Stimulated activated memory B cell treated with anti-CD40 and anti-IgM and Interleukin-4, amounts not matched to agents 10 μg/mL and 1 μg/mL and 100 μg/mL, for 72 hours (primary cell): Measurements from ENCODE around the gene PPP1R12A.
"Not testable (repeated sequence)": the region's sequence is repeated elsewhere in the genome, so short reads cannot be mapped to it uniquely, and the experiment has no call there.

ENCODE experiments used
- ATAC-seq: fragments of 150-1000 bp; cut with Tn5 transposase; 2 replicates; pipeline ENCODE4 v1.10.0; 2021
- H3K27ac Mint-ChIP-seq: one replicate; pipeline ENCODE4 v1.8.0; 2022; ENCODE audit warnings: mild to moderate bottlenecking, mixed read lengths
- H3K27me3 Mint-ChIP-seq: one replicate; pipeline ENCODE4 v1.8.0; 2022; ENCODE audit warnings: mixed read lengths
- H3K36me3 Mint-ChIP-seq: one replicate; pipeline ENCODE4 v1.8.0; 2022; ENCODE audit warnings: mixed read lengths
- H3K4me1 Mint-ChIP-seq: one replicate; pipeline ENCODE4 v1.8.0; 2022; ENCODE audit warnings: mixed read lengths
- H3K4me3 Mint-ChIP-seq: one replicate; pipeline ENCODE4 v1.8.0; 2022; ENCODE audit warnings: mild to moderate bottlenecking, moderate library complexity, mixed read lengths
- H3K9me3 Mint-ChIP-seq: one replicate; pipeline ENCODE4 v1.8.0; 2022; ENCODE audit warnings: mixed read lengths

The PPP1R12A gene

DNA sequence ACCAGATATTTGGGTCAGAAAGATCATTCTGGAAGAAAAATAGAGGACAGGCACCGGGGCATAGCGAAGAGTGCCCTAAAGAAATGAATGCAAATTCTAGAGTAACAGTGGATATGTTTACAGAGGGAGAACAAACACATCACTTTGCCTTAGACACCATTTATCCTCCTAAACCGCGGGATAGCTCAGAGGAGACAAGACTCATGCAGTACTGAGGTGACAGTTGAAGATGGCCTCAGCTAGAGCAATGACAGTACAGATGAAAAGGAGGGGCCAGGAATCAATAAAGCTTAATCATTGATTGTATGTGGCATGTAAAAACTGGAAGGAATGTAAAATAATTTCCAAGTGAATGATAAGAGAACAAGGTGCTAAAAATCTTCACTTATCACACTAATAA, 10.5 kb upstream of the PPP1R12A start:
- Mint-ChIP-seq H3K36me3 (no peaks in the 10 kb centered on the region), H3K27me3 (no peaks in the 10 kb centered on the region), H3K9me3 (no peaks in the 10 kb centered on the region), H3K27ac (no peak overlapping the region), H3K4me1 (no peaks in the 10 kb centered on the region), H3K4me3 (no peak overlapping the region)
- no peak for ATAC-seq

DNA sequence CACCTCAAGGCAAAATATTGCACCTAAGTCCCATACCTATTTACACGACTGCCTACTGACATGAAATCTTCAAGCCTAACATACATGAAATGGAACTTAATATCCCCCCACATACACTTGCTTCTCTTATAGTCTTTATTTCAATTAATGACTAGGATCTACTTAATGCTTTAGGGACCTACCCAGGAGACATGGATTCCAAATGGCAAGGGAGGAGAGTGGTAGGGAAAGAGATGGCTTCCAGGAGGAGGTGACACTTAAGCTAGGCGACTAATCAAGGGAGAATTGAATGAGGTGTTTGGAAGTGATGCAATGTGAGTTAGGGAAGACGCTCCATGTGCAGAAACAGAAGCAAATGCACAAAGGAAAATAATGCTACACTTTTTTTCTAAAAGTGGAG, 9.7 kb upstream of the PPP1R12A start:
- H3K9me3 Mint-ChIP-seq, result no peaks in the 10 kb centered on the region
- H3K4me3 Mint-ChIP-seq, result no peak overlapping the region
- H3K4me1 Mint-ChIP-seq, result no peaks in the 10 kb centered on the region
- H3K36me3 Mint-ChIP-seq, result no peaks in the 10 kb centered on the region
- H3K27me3 Mint-ChIP-seq, result no peaks in the 10 kb centered on the region
- H3K27ac Mint-ChIP-seq, result no peak overlapping the region
- no peak for ATAC-seq

DNA sequence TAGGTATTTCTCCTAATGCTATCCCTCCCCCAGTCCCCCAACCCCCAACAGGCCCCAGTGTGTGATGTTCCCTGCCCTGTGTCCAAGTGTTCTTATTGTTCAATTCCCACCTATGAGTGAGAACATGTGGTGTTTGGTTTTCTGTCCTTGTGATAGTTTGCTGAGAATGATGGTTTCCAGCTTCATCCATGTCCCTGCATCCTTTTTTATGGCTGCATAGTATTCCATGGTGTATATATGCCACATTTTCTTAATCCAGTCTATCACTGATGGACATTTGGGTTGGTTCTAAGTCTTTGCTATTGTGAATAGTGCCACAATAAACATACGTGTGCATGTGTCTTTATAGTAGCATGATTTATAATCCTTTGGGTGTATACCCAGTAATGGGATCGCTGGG, 7.9 kb upstream of the PPP1R12A start:
- not testable (repeated sequence) for H3K27me3 Mint-ChIP-seq, H3K4me3 Mint-ChIP-seq, ATAC-seq

DNA sequence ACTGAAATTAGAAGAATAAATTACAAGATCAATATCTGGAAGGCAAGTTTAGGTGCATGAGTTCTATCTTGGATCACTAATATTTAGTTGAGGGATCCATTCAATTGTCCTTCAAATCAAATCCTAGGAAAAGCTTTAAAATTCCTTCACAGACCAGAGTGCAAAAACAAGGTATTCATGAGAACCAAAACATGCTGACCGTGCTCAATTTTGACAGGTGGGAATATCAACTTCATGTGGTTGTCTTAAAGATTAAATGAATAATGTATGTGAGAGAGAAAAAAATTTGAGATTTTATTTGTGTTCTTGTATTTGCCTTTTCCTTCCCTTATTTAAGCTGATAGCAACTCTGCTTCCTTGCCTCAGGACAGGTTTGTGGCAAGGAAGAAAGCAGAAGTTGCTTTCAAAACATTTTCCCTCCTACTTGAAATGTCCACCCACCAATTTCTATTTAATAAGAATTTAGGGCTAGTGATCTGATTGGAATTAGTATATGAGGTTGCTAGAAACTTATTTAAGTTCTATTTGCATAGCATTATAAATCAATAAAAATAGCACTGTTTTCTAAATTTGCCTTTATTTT, 4.9 kb upstream of the PPP1R12A start:
- Mint-ChIP-seq H3K4me1 (peaks cover 8% of the 10 kb centered on the region), H3K4me3 (no peak overlapping the region), H3K36me3 (no peaks in the 10 kb centered on the region), H3K27me3 (no peaks in the 10 kb centered on the region), H3K27ac (no peak overlapping the region), H3K9me3 (no peaks in the 10 kb centered on the region)
- ATAC-seq, result no peak

More for the DNA sequence above, 7.9 kb upstream of the PPP1R12A start:
- not testable (repeated sequence) for H3K36me3 Mint-ChIP-seq, H3K27ac Mint-ChIP-seq, H3K9me3 Mint-ChIP-seq, H3K4me1 Mint-ChIP-seq

DNA sequence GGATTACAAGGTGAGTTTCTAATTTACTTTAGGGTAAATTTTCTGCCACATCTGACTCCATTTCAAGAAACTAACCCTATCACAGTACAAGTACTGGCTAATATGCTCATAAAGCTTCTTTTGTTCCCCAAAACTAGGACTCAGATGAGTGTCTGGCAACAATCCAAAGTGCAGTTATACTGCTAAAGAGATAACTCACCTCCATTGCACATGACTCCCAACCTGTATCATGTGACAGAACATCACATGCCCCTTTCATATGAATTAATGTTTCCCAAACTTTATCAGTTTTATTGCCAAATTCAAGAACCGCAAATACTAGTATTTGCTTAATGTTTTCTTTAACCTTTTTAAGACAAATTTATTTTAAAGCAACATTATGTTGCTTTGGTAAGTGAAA, 3.9 kb upstream of the PPP1R12A start:
- Mint-ChIP-seq H3K27me3 (no peaks in the 10 kb centered on the region), H3K4me1 (peaks cover 10% of the 10 kb centered on the region), H3K36me3 (no peaks in the 10 kb centered on the region), H3K27ac (no peak overlapping the region), H3K4me3 (no peak overlapping the region), H3K9me3 (no peaks in the 10 kb centered on the region)
- ATAC-seq, result no peak

DNA sequence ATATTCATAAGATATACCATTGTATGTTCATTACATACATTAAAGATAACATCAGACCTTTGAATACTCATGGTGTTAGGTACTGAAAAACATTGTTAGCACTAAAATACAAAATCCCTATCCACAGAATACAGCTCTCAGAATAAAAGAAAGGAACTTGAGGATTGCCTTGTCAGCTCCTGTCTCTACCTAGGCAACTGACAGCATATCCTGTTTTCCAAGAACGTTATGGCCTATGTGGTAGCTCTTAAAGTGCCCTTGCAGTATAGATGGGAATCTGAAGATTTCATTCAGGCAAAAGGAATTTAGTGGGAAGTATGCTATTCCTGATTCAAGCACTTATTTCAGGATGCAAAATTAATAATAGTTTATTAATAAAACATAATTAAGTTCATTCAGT, 1.8 kb upstream of the PPP1R12A start:
- Mint-ChIP-seq H3K36me3 (no peaks in the 10 kb centered on the region), H3K4me3 (no peak overlapping the region), H3K27ac (no peak overlapping the region), H3K27me3 (no peaks in the 10 kb centered on the region), H3K9me3 (no peaks in the 10 kb centered on the region), H3K4me1 (peaks cover 30% of the 10 kb centered on the region)
- no peak for ATAC-seq

DNA sequence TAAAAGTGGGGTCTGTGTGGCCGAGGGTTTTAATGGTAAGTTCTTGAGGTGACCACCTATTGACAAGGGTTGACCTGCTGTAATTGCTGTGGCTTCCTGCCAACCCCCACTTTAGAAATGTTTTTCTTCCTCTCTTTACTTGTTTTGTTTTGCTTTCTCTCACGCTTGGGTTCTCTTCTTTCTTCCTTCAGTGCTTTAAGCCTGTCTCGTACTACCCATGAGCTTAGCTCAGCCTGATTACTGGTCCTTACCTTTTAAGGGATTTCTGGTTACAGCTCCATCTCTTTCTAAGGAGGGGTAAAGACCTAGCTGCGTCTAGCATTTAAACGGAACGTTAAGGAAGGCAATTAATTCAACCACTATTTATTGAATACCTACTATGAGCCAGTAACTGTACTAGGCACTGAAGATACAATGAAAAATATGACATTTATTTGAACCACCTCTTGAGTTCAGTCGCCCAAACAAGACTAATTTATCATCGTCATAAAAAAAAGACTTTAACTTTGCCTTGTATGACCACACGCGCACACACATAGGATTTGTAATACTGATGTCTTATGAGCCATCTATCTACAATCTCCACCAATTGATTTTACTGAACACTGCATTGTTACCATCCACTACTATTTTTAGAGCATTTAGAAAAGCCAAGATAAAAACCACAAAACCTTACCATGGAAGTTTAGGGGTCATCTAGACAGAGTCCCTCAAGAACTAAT, 888 bp upstream of the PPP1R12A start:
- Mint-ChIP-seq H3K27ac (peak overlapping the region; percentile 95), H3K4me3 (peak overlapping the region; percentile 94), H3K27me3 (no peaks in the 10 kb centered on the region), H3K36me3 (no peaks in the 10 kb centered on the region), H3K9me3 (no peaks in the 10 kb centered on the region), H3K4me1 (peaks cover 30% of the 10 kb centered on the region)
- ATAC-seq, result peak; percentile 18

DNA sequence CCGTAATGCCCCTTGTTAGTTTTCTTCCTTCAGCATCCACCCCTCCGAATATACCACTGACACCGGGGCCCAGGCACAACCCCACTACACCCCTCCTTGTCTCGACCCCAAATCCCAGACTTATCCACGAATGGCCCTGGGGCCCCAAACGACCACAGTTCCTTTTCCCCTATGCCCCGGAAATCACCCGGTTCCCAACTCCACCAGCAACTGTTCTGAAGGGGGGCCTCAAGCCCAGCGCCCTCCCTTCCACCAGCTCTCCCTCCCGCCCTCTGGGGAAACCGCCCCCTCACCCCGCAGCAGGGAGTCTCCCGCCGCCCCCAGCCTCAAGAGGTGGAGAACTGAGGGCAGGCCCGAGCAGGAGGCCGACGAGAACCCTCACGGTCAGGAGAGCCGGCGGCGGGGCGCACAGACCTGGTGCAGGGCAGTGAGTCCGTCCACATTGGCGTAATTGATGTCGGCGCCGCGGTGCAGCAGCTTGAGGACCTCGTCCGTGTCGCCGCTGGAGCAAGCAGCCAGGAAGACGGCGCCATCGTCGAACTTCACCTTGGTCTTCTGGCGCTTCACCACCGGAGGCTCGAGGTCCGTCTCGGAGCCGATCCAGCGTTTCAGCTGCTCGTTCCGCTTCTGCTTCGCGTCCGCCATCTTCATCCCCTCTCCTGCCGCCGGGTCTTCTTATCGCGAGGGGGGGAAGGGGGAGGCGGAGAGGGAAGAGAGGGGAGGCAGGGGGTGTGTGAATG, 446 bp downstream of the PPP1R12A start:
- Mint-ChIP-seq H3K27me3 (no peaks in the 10 kb centered on the region), H3K36me3 (peaks cover 7% of the 10 kb centered on the region), H3K4me3 (peak overlapping the region; percentile 94), H3K9me3 (no peaks in the 10 kb centered on the region), H3K4me1 (peaks cover 41% of the 10 kb centered on the region), H3K27ac (peak overlapping the region; percentile 95)
- peak; percentile 53 for ATAC-seq

DNA sequence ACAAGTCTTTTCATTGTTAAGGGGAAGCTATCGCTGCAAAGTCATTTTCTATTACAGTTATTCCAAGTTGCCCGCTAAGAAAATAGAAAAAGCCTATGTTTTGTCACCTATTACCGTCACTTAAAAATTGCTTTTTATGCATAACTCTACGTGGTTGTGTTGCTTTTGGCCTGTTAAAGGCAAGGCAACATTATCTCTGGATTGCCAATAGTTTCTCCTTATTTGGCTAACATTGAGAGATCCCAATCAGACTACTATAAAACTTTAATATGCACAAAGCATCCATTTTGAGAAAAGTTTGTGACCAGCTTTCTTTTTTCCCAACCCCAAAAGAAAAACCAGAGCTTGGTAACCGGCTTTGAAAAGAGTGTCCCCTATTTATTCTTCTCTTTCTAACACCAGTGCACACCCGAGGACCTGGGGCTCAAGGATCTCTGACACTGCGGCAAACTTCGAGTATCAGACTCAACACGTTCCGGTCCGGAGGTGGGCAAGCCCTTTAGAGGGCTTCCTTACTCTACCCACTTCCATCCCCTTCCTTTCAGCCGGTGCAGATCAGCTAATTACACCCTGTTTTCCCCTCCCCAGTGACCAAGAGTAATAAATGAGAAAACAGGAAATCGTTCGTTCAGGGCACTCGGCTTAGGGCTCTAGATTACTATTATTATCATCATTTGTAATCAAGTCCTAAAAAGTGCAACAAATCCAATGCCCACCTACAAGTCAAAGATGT, 1.2 kb downstream of the PPP1R12A start:
- Mint-ChIP-seq H3K27me3 (no peaks in the 10 kb centered on the region), H3K4me3 (peak overlapping the region; percentile 94), H3K9me3 (no peaks in the 10 kb centered on the region), H3K27ac (peak overlapping the region; percentile 95), H3K36me3 (peaks cover 7% of the 10 kb centered on the region), H3K4me1 (peaks cover 42% of the 10 kb centered on the region)
- no peak for ATAC-seq

DNA sequence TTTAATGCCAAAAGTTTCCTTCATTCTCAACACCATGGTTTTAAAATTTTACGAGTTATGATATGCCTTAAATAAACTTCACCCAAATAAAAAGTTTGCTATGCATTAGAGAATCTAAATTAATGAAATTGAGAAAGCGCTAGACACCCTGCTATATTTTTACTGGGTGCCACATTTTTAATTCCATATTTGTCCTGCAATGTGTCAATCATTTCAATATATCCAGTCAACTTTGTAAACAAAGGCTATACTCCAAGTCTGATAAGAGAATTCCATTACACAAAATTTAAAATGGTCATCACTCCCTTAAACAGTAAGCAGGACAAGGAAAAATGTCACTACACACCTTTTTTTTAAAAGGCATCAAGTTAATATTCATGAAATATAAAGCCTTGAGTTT, 1.9 kb downstream of the PPP1R12A start:
- H3K9me3 Mint-ChIP-seq, result no peaks in the 10 kb centered on the region
- H3K27me3 Mint-ChIP-seq, result no peaks in the 10 kb centered on the region
- no peak overlapping the region for H3K27ac Mint-ChIP-seq
- peaks cover 48% of the 10 kb centered on the region for H3K4me1 Mint-ChIP-seq
- H3K36me3 Mint-ChIP-seq, result peaks cover 7% of the 10 kb centered on the region
- no peak for ATAC-seq
- H3K4me3 Mint-ChIP-seq, result peak overlapping the region; percentile 94

DNA sequence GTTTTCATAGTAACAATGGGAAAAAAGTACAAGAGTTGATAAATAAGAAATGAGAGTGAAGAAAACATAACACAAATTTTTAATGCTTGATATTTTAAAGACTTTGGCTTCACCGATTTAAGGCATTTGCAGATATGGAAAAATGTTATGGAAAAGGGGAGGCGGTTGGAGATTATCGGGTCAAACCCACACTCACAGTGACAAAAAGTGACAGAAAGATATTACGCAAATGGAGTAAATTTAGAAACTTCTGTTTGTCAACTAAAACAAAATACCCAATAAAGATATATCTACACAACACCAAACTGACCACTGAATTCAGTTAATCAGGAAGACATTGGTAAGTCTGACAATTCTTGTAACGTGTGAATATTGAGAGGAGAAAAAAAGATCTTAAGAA, 2.5 kb downstream of the PPP1R12A start:
- Mint-ChIP-seq H3K4me1 (peaks cover 50% of the 10 kb centered on the region), H3K9me3 (no peaks in the 10 kb centered on the region)

DNA sequence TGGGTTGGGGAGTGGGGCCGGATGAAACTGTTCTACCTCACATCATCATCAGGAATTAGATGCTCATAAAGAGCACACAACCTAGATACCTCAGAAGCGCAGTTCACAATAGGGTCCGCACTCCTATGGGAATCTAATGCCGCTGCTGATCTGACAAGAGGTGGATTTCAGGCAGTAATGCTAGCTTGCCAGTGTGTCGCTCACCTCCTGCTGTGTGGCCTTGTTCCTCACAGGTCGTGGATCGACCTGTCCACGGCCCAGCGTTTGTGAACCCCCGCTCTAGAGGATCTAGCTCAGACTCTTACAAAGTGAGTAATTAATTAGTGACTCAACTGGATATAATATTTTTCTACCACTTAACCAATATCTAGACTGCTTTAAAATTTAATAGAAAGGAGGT, 5.8 kb downstream of the PPP1R12A start:
- Mint-ChIP-seq H3K27me3 (no peaks in the 10 kb centered on the region), H3K4me1 (peaks cover 52% of the 10 kb centered on the region), H3K4me3 (no peak overlapping the region), H3K36me3 (peaks cover 7% of the 10 kb centered on the region), H3K27ac (no peak overlapping the region), H3K9me3 (no peaks in the 10 kb centered on the region)
- ATAC-seq, result no peak

More for the DNA sequence above, 2.5 kb downstream of the PPP1R12A start:
- H3K27me3 Mint-ChIP-seq, result no peaks in the 10 kb centered on the region
- peak overlapping the region; percentile 45 for H3K4me3 Mint-ChIP-seq
- no peak for ATAC-seq
- H3K27ac Mint-ChIP-seq, result no peak overlapping the region
- peaks cover 7% of the 10 kb centered on the region for H3K36me3 Mint-ChIP-seq

DNA sequence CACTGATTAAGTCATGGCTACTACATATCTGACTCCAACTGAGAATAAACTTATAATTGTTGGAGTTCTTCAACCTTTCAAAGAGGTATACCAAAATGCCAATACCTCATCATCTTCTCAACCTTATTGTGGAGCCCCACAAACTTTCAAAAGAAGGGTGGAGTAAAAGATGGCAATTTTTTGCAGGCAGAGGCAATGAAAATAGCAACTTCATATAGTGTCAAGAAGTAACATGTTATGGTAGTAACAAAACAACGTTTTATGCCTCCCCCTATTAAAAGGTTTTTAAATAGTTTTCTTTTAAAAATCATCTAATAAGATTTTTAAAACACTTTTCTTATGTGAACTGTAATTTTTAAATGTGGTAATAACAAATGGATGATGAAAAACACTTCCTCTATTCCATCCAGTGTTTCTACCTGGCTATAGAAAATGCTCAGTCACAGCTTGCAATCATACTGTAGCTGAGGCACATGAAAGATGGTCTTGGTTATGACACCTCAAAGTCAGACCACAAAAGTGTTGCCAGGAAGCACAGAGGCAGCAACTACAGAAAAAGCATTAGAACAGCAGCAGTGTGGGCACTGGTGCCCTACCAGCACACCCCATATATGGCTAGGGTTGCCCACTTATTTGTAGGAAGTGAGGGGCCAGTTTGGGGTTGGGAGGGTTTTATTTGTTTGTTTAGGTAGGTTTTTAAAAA, 7.0 kb downstream of the PPP1R12A start:
- H3K27ac Mint-ChIP-seq, result peak overlapping the region; percentile 27
- H3K4me1 Mint-ChIP-seq, result peaks cover 41% of the 10 kb centered on the region

DNA sequence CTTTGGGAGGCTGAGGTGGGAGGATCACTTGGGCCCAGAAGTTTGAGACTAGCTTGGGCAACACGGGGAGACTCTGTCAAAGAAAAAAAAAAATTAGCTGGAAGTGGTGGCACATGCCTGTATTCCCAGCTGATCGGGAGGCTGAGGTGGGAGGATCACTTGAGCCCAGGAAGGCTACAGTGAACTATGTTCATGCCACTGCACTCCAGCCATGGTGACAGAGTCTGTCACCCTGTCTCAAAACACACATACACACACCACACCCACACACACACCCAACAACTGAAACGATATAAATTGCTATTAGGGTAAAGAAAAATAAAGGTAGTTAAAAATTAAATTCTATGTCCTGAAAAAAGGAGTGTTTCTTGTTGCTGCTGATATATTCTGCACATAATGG, 7.9 kb downstream of the PPP1R12A start:
- Mint-ChIP-seq H3K4me3 (no peak overlapping the region), H3K36me3 (peaks cover 12% of the 10 kb centered on the region), H3K27me3 (no peaks in the 10 kb centered on the region), H3K27ac (no peak overlapping the region), H3K9me3 (no peaks in the 10 kb centered on the region), H3K4me1 (peaks cover 39% of the 10 kb centered on the region)
- ATAC-seq, result no peak

More for the DNA sequence above, 7.0 kb downstream of the PPP1R12A start:
- Mint-ChIP-seq H3K4me3 (no peak overlapping the region), H3K9me3 (no peaks in the 10 kb centered on the region), H3K36me3 (peaks cover 7% of the 10 kb centered on the region), H3K27me3 (no peaks in the 10 kb centered on the region)
- ATAC-seq, result peak; percentile 86

DNA sequence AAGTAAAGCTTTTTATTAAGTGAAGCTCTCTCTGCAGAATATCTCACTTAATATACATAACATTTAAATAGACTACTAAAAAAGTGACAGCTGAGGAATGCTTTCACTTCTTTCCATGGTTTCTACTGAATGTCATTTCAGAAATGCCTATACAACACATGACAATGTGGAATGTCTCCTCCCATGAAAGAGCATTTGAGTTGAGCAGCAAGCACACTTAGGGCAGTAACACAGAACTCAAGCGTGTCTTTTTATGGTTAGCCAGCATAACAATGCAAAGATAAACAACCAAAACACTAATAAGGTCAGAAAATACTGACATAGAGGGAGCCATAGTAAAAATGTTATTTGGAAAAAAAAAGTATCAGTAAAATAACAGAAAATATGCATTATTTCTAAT, 9.4 kb downstream of the PPP1R12A start:
- no peaks in the 10 kb centered on the region for H3K9me3 Mint-ChIP-seq
- H3K27ac Mint-ChIP-seq, result no peak overlapping the region
- peaks cover 50% of the 10 kb centered on the region for H3K4me1 Mint-ChIP-seq
- no peak for ATAC-seq
- H3K36me3 Mint-ChIP-seq, result peaks cover 12% of the 10 kb centered on the region
- no peaks in the 10 kb centered on the region for H3K27me3 Mint-ChIP-seq
- no peak overlapping the region for H3K4me3 Mint-ChIP-seq
